GM23338 (cell line): ENCODE data around the gene TERT. TPM values are rescaled to one million over a fixed set of nuclear protein-coding genes. Genes with fewer than 3 reads are reported as not detected.

Experiments
- ATAC-seq: fragments of 200-7000 bp; cut with Tn5 transposase; 3 replicates; pipeline ENCODE4 v1.9.1; 2020
- DNase-seq: peaks from one replicate; pipeline ENCODE4 v3.0.0-alpha.2; 2015; ENCODE audit warnings: low spot score
- H2AFZ ChIP-seq: fragments of 200-600 bp; sonication (generic); 2 replicates; pipeline ENCODE4 v1.8.0; 2016; ENCODE audit warnings: antibody characterized with exemption, mild to moderate bottlenecking, moderate library complexity
- H3F3A ChIP-seq: fragments of 200-600 bp; sonication (generic); replicated peaks from 2 replicates; pipeline ENCODE4 v1.8.0; 2017; ENCODE audit warnings: antibody characterized with exemption, mixed run types, low read depth
- H3K27ac ChIP-seq: fragments of 200-600 bp; sonication (generic); 2 replicates; pipeline ENCODE4 v1.6.1; 2016; ENCODE audit warnings: low read depth
- H3K27me3 ChIP-seq: fragments of 200-600 bp; sonication (generic); 2 replicates; pipeline ENCODE4 v1.8.0; 2016; ENCODE audit warnings: mild to moderate bottlenecking, mixed run types, moderate library complexity; ENCODE audit not compliant: insufficient read depth
- H3K36me3 ChIP-seq: fragments of 200-600 bp; sonication (generic); 2 replicates; pipeline ENCODE4 v1.8.0; 2016; ENCODE audit warnings: mild to moderate bottlenecking; ENCODE audit not compliant: insufficient read depth
- H3K4me1 ChIP-seq: fragments of 200-600 bp; sonication (generic); 2 replicates; pipeline ENCODE4 v1.8.0; 2016; ENCODE audit warnings: mild to moderate bottlenecking, moderate library complexity; ENCODE audit not compliant: insufficient read depth
- H3K4me2 ChIP-seq: fragments of 200-600 bp; sonication (generic); 2 replicates; pipeline ENCODE4 v1.7.1; 2017; ENCODE audit warnings: mixed run types
- H3K4me3 ChIP-seq: fragments of 200-600 bp; sonication (generic); 2 replicates; pipeline ENCODE4 v1.6.1; 2016; ENCODE audit warnings: mixed run types
- H3K79me2 ChIP-seq: fragments of 200-600 bp; sonication (generic); replicated peaks from 2 replicates; pipeline ENCODE4 v1.8.0; 2017; ENCODE audit warnings: mild to moderate bottlenecking; ENCODE audit not compliant: insufficient read depth
- H3K9me2 ChIP-seq: fragments of 200-600 bp; sonication (generic); 2 replicates; pipeline ENCODE4 v1.8.0; 2017; ENCODE audit not compliant: insufficient read depth
- H4K20me1 ChIP-seq: fragments of 200-600 bp; sonication (generic); replicated peaks from 2 replicates; pipeline ENCODE4 v1.8.0; 2017; ENCODE audit warnings: mild to moderate bottlenecking; ENCODE audit not compliant: insufficient read depth
- H3K27ac Mint-ChIP-seq: 2 replicates; pipeline ENCODE4 v1.8.0; 2020; ENCODE audit warnings: inconsistent platforms, mild to moderate bottlenecking, moderate library complexity, mixed read lengths
- H3K27me3 Mint-ChIP-seq: 3 replicates; pipeline ENCODE4 v1.8.0; 2022; ENCODE audit warnings: low read depth, mild to moderate bottlenecking, moderate library complexity, mixed read lengths, inconsistent platforms; ENCODE audit not compliant: insufficient read depth, poor library complexity
- H3K36me3 Mint-ChIP-seq: 3 replicates; pipeline ENCODE4 v1.8.0; 2021; ENCODE audit warnings: low read depth, mild to moderate bottlenecking, inconsistent platforms, moderate library complexity, mixed read lengths
- H3K4me1 Mint-ChIP-seq: 3 replicates; pipeline ENCODE4 v1.8.0; 2020; ENCODE audit warnings: mild to moderate bottlenecking, inconsistent platforms, mixed read lengths
- H3K4me3 Mint-ChIP-seq: 3 replicates; pipeline ENCODE4 v1.8.0; 2021; ENCODE audit warnings: moderate library complexity, mild to moderate bottlenecking, inconsistent platforms, mixed read lengths
- H3K9me3 Mint-ChIP-seq: 3 replicates; pipeline ENCODE4 v1.8.0; 2020; ENCODE audit warnings: moderate library complexity, mild to moderate bottlenecking, inconsistent platforms, mixed read lengths
- CREB1 ChIP-seq: fragments of 250-450 bp; sonication (Bioruptor Pico); IDR thresholded peaks from 2 replicates; pipeline ENCODE4 v1.5.0; 2020; ENCODE audit warnings: low read depth, mild to moderate bottlenecking, moderate library complexity
- ETS1 ChIP-seq: IDR thresholded peaks from 2 replicates; pipeline ENCODE4 v1.6.1; 2016; ENCODE audit warnings: antibody characterized with exemption
- EZH2 ChIP-seq: fragments of 200-600 bp; sonication (generic); IDR thresholded peaks from one replicate; pipeline ENCODE4 v1.8.0; 2017; ENCODE audit warnings: antibody characterized with exemption, mild to moderate bottlenecking, low read depth; ENCODE audit not compliant: unreplicated experiment
- EZH2phosphoT487 ChIP-seq: fragments of 200-600 bp; sonication (generic); IDR thresholded peaks from one replicate; pipeline ENCODE4 v1.8.1; 2018; ENCODE audit warnings: antibody characterized with exemption; ENCODE audit not compliant: unreplicated experiment
- JUNB ChIP-seq: IDR thresholded peaks from one replicate; pipeline ENCODE4 v1.6.1; 2016; ENCODE audit warnings: antibody characterized with exemption; ENCODE audit not compliant: unreplicated experiment
- NANOG ChIP-seq: IDR thresholded peaks from 2 replicates; pipeline ENCODE4 v1.6.1; 2016; ENCODE audit warnings: antibody characterized with exemption, borderline replicate concordance
- POLR2AphosphoS5 ChIP-seq: IDR thresholded peaks from 2 replicates; pipeline ENCODE4 v1.6.1; 2016; ENCODE audit warnings: antibody characterized with exemption, low read depth
- REST ChIP-seq: IDR thresholded peaks from one replicate; pipeline ENCODE4 v1.6.1; 2018; ENCODE audit warnings: antibody characterized with exemption; ENCODE audit not compliant: unreplicated experiment
- STAT1 ChIP-seq: IDR thresholded peaks from one replicate; pipeline ENCODE4 v1.6.1; 2016; ENCODE audit warnings: antibody characterized with exemption; ENCODE audit not compliant: unreplicated experiment
- ZNF114 ChIP-seq: fragments of 250-450 bp; sonication (Bioruptor Pico); IDR thresholded peaks from 2 replicates; pipeline ENCODE4 v1.5.0; 2020; ENCODE audit warnings: mild to moderate bottlenecking, moderate library complexity
- ZNF331 ChIP-seq: fragments of 250-450 bp; sonication (Bioruptor Pico); IDR thresholded peaks from 2 replicates; pipeline ENCODE4 v1.5.0; 2020; ENCODE audit warnings: low read depth, mild to moderate bottlenecking, moderate library complexity
- polyA plus RNA-seq: library from polyadenylated mRNA; unstranded; fragments of >200 nt; fragmentation: Nextera tagmentation; extraction: Ambion mirVana; gene quantifications from 2 replicates; pipeline ENCODE4 v1.2.1, GENCODE V29; 2016
- total RNA-seq: library from RNA; depleted of rRNA; stranded (reverse); fragments of >200 nt; shearing (Covaris generic); gene quantifications from 2 replicates; pipeline ENCODE4 v1.2.3, GENCODE V29; 2014
- TF ChIP-seq, protein P1 (sequence below), 2 experiments: fragments of 200-600 bp in 1 of 2; sonication (generic) in 1 of 2; conservative IDR thresholded peaks; 2 replicates each; pipeline versions ENCODE4 v1.5.1 to v1.6.1; 2016 to 2017; ENCODE audit warnings: antibody characterized with exemption in 2 of 2, low read depth in 2 of 2, mild to moderate bottlenecking in 2 of 2, moderate library complexity in 1 of 2

TERT gene
- total and polyA plus RNA-seq, 2 experiments from 2014 or later: 9.8 to 46.4 TPM

GRCh38 chr5:1338506-1339070, 43.7 kb upstream of the TERT start (continued):
- TF ChIP-seq REST (no peak), CREB1 (CRISPR knock-in tag) (no peak), NANOG (no peak), EZH2 (no peak), POLR2AphosphoS5 (no peak)
- TF ChIP-seq, protein P1, sequence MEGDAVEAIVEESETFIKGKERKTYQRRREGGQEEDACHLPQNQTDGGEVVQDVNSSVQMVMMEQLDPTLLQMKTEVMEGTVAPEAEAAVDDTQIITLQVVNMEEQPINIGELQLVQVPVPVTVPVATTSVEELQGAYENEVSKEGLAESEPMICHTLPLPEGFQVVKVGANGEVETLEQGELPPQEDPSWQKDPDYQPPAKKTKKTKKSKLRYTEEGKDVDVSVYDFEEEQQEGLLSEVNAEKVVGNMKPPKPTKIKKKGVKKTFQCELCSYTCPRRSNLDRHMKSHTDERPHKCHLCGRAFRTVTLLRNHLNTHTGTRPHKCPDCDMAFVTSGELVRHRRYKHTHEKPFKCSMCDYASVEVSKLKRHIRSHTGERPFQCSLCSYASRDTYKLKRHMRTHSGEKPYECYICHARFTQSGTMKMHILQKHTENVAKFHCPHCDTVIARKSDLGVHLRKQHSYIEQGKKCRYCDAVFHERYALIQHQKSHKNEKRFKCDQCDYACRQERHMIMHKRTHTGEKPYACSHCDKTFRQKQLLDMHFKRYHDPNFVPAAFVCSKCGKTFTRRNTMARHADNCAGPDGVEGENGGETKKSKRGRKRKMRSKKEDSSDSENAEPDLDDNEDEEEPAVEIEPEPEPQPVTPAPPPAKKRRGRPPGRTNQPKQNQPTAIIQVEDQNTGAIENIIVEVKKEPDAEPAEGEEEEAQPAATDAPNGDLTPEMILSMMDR (conservative IDR thresholded peaks at IDR 0.05; ENCODE audit: low read depth in 2 of 2): no peak

GRCh38 chr5:1338196-1338490, 43.3 kb upstream of the TERT start:
- peaks cover 85% of the 10 kb centered on the region for H3K36me3 Mint-ChIP-seq
- H3K4me1 Mint-ChIP-seq: 0 out of 3 replicates have a peak, but pooled peaks cover 1% of the 10 kb centered on the region
- peaks cover 33% of the 10 kb centered on the region for H3K36me3 ChIP-seq

More at GRCh38 chr5:1338196-1338490, 43.3 kb upstream of the TERT start:
- H2AFZ ChIP-seq: no peak overlapping the region
- H3K27me3 ChIP-seq: no peaks in the 10 kb centered on the region
- Mint-ChIP-seq H3K9me3 (no peaks in the 10 kb centered on the region), H3K4me3 (no peak overlapping the region), H3K27ac (no peak overlapping the region), H3K27me3 (peaks cover 5% of the 10 kb centered on the region)
- no peaks in the 10 kb centered on the region for H3K9me2 ChIP-seq
- H3K4me2 ChIP-seq: no peak overlapping the region
- H3F3A ChIP-seq: no peaks in the 10 kb centered on the region
- DNase-seq (no peak), ATAC-seq (no peak)
- H3K79me2 ChIP-seq: peaks cover 12% of the 10 kb centered on the region
- peaks cover 19% of the 10 kb centered on the region for H4K20me1 ChIP-seq
- H3K27ac ChIP-seq: no peak overlapping the region
- no peak overlapping the region for H3K4me3 ChIP-seq
- H3K4me1 ChIP-seq: no peaks in the 10 kb centered on the region
- TF ChIP-seq STAT1 (no peak), ETS1 (no peak), EZH2phosphoT487 (no peak), REST (no peak), CREB1 (CRISPR knock-in tag) (no peak), EZH2 (no peak), ZNF331 (CRISPR knock-in tag) (no peak), NANOG (no peak), POLR2AphosphoS5 (no peak), JUNB (no peak), ZNF114 (CRISPR knock-in tag) (no peak)
- TF ChIP-seq, protein P1 (conservative IDR thresholded peaks at IDR 0.05; ENCODE audit: low read depth in 2 of 2): no peak
